ENCODE results near the gene BIN1. TPM values are rescaled to one million over a fixed set of nuclear protein-coding genes. Genes with fewer than 3 reads are reported as not detected.

BIN1 gene
- total RNA-seq, 4 donors from 2014 or later = 36.1 to 101 (median 53.9) TPM

DNA sequence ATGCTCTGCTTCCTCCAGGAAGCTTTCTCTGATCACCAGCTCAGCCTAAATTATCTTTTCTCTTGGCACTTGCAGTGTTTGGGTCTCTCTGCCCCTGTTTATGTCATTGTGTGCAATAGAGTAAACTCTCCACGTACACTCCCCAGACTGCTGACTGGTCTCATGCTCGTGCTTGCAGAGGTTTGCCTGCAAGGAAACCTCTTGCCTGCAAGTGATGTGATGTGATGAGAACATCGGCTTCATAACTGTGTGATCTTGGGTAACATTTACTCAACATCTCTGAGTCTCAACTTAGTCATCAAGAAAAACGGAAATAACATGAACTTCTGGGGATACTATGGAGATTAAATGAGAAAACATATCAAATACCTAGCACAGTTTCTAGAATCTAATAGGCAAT is 92.3 kb downstream of the BIN1 start:
- H3K9me3 ChIP-seq = no peaks in the 10 kb centered on the region
- TF ChIP-seq EP300 (IDR thresholded peaks at IDR 0.05) (no peak), POLR2AphosphoS5 (IDR thresholded peaks at IDR 0.05) (no peak), POLR2A (IDR thresholded peaks at IDR 0.05) (no peak)
- TF ChIP-seq, protein P1, sequence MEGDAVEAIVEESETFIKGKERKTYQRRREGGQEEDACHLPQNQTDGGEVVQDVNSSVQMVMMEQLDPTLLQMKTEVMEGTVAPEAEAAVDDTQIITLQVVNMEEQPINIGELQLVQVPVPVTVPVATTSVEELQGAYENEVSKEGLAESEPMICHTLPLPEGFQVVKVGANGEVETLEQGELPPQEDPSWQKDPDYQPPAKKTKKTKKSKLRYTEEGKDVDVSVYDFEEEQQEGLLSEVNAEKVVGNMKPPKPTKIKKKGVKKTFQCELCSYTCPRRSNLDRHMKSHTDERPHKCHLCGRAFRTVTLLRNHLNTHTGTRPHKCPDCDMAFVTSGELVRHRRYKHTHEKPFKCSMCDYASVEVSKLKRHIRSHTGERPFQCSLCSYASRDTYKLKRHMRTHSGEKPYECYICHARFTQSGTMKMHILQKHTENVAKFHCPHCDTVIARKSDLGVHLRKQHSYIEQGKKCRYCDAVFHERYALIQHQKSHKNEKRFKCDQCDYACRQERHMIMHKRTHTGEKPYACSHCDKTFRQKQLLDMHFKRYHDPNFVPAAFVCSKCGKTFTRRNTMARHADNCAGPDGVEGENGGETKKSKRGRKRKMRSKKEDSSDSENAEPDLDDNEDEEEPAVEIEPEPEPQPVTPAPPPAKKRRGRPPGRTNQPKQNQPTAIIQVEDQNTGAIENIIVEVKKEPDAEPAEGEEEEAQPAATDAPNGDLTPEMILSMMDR (IDR thresholded peaks at IDR 0.05) = no peak
- H3K4me1 ChIP-seq = no peaks in the 10 kb centered on the region
- no peak overlapping the region for H3K27ac ChIP-seq
- no peaks in the 10 kb centered on the region for H3K36me3 ChIP-seq
- 38 to 61% methylated on average over 3 to 4 of the region's 4 CpGs for WGBS, 2 donors (ENCODE audit: low coverage in 1 of 2)
- no peak for ATAC-seq
- H3K4me3 ChIP-seq = no peak overlapping the region
- peaks cover 39% of the 10 kb centered on the region for H3K27me3 ChIP-seq

DNA sequence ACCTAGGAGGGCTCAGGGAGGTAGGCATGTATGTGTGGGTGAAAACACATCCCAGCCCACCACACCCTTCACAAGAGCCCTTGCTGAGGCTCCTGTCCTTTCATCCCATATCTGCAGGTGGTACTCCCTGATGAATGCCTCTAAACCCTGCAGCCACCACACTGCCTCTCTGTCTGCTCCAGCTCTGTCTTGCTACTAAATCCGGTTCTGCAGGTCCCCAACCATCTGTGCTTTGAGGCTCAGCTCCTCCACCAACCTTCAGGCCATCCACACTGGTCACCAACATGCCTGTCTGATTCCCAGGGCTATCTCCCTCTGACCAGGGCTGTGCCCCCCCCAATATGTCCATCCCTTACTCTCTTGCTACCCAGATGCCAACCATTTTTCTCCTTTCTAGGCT is 92.7 kb downstream of the BIN1 start:
- peaks cover 39% of the 10 kb centered on the region for H3K27me3 ChIP-seq
- H3K27ac ChIP-seq = no peak overlapping the region
- no peak for ATAC-seq
- H3K36me3 ChIP-seq = no peaks in the 10 kb centered on the region
- no peak overlapping the region for H3K4me3 ChIP-seq
- TF ChIP-seq, protein P1 (IDR thresholded peaks at IDR 0.05) = no peak
- TF ChIP-seq POLR2AphosphoS5 (IDR thresholded peaks at IDR 0.05) (no peak), POLR2A (IDR thresholded peaks at IDR 0.05) (no peak), EP300 (IDR thresholded peaks at IDR 0.05) (no peak)
- H3K4me1 ChIP-seq = no peaks in the 10 kb centered on the region
- no peaks in the 10 kb centered on the region for H3K9me3 ChIP-seq
- WGBS, 2 donors (ENCODE audit: low coverage in 1 of 2) = 80% methylated on average over 1 of the region's 1 CpG; no CpG with 5 or more reads in 1 of the 2 donors

DNA sequence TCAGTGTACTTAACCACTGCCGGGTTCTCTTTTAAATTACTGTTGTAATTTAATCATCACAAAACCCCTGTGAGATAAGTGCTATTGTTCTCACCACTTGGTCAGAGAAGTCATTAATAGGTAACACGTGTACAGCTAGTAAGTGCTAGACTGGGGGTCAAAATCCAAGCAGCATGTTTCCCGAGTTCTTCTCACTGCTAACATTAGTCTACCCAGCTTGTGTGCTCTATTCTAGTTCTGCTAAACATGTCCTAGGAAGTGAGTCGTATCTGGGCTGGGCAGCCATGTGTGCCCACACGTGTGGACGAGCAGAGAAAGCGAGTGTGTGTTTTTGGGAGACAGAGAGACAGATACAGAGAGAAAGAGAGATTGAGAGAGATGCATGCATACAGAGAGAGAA is 94.1 kb downstream of the BIN1 start:
- TF ChIP-seq POLR2AphosphoS5 (IDR thresholded peaks at IDR 0.05) = no peak
- TF ChIP-seq, protein P1 (IDR thresholded peaks at IDR 0.05) = no peak
- ATAC-seq = no peak
- Histone ChIP-seq H3K27ac (no peak overlapping the region), H3K9me3 (no peaks in the 10 kb centered on the region), H3K4me1 (no peaks in the 10 kb centered on the region), H3K36me3 (no peaks in the 10 kb centered on the region), H3K4me3 (no peak overlapping the region), H3K27me3 (peaks cover 39% of the 10 kb centered on the region)
- 55 to 69% methylated on average over 5 to 7 of the region's 7 CpGs for WGBS, 2 donors (ENCODE audit: low coverage in 1 of 2)

DNA sequence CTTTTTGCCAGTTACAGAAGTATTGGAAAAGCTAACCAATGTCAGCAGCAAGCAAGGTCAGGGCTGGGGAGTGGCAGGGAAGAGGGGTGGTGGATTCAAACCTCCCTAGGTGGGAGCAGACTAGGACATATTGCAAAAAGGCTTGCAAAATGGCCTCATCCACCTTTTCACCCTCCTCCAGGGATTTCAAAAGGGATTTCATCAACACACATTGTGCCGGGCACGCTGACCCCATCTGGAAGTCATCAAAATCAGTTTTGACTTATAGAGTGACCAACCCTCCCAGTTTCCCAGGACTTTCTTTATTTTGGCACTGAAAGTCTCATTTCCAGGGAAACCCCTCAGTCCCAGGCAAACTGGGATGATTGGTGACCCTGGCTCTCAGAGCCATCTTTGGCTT is 94.7 kb downstream of the BIN1 start:
- Histone ChIP-seq H3K4me3 (no peak overlapping the region), H3K9me3 (no peaks in the 10 kb centered on the region), H3K4me1 (no peaks in the 10 kb centered on the region), H3K27me3 (peaks cover 39% of the 10 kb centered on the region), H3K27ac (no peak overlapping the region), H3K36me3 (no peaks in the 10 kb centered on the region)
- WGBS, 2 donors (ENCODE audit: low coverage in 1 of 2) = 24 to 56% methylated on average over 2 of the region's 2 CpGs
- no peak for ATAC-seq
- TF ChIP-seq POLR2A (IDR thresholded peaks at IDR 0.05) = no peak
- no peak for TF ChIP-seq POLR2AphosphoS5 (IDR thresholded peaks at IDR 0.05)
- TF ChIP-seq, protein P1 (IDR thresholded peaks at IDR 0.05) = no peak
- TF ChIP-seq EP300 (IDR thresholded peaks at IDR 0.05) = no peak

DNA sequence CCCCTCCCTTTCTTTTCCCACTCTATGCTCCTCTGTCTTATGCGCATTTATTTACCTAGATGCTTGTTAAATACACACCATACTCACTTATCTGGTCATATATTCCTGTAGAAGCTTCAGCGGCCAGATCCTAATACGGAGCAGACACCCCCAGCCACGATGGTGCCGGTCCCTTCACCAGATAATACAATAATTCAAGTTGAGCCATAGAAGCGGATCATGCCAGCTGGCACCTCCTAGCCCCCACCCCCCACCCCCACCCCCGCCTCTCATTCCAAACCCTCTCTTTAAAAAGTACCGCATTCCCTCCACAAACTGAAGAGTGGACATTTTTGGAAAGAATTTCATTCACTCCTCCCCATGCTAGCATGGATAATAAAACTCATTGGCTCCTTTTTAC is 95.2 kb downstream of the BIN1 start:
- TF ChIP-seq POLR2AphosphoS5 (IDR thresholded peaks at IDR 0.05) = no peak
- no peak for TF ChIP-seq POLR2A (IDR thresholded peaks at IDR 0.05)
- TF ChIP-seq EP300 (IDR thresholded peaks at IDR 0.05) = no peak
- TF ChIP-seq, protein P1 (IDR thresholded peaks at IDR 0.05) = no peak
- Histone ChIP-seq H3K4me3 (no peak overlapping the region), H3K9me3 (no peaks in the 10 kb centered on the region), H3K27ac (no peak overlapping the region), H3K27me3 (peaks cover 39% of the 10 kb centered on the region), H3K36me3 (no peaks in the 10 kb centered on the region), H3K4me1 (no peaks in the 10 kb centered on the region)
- no peak for ATAC-seq
- WGBS, 2 donors (ENCODE audit: low coverage in 1 of 2) = 37% methylated on average over 4 of the region's 8 CpGs; no CpG with 5 or more reads in 1 of the 2 donors

Measured in gastroesophageal sphincter (tissue), 4 donors.